D721Med (cell line): ENCODE results near the gene NUAK2.

Source experiments
- DNase-seq: peaks from one replicate; pipeline ENCODE4 v3.0.0; 2011; ENCODE audit warnings: low spot score; ENCODE audit not compliant: insufficient read length
- FAIRE-seq: peaks from 2 replicates; lab custom pipeline; 2011; peaks lifted over from hg19 to GRCh38; lab: Jason Lieb, UNC
- CTCF ChIP-seq: IDR thresholded peaks from 2 replicates; pipeline ENCODE4 v1.5.1; 2012; ENCODE audit warnings: mild to moderate bottlenecking, control low read depth; ENCODE audit not compliant: insufficient read depth; ENCODE audit errors: missing control alignments

NUAK2 gene

GRCh38 chr1:205319081-205320018 lies 2.2 kb downstream of the NUAK2 start:
- DNase-seq (no peak), FAIRE-seq (no peak)
- no peak for TF ChIP-seq CTCF

GRCh38 chr1:205318231-205318991 lies 3.1 kb downstream of the NUAK2 start:
- no peak for DNase-seq

GRCh38 chr1:205317311-205317917 lies 4.1 kb downstream of the NUAK2 start:
- no peak for DNase-seq
- no peak for FAIRE-seq
- TF ChIP-seq CTCF = no peak

More at GRCh38 chr1:205318231-205318991, 3.1 kb downstream of the NUAK2 start:
- no peak for FAIRE-seq
- no peak for TF ChIP-seq CTCF

- DNase-seq (no peak), FAIRE-seq (no peak)
- no peak for TF ChIP-seq CTCF
Measured at GRCh38 chr1:205316161-205316566, 5.4 kb downstream of the NUAK2 start.

GRCh38 chr1:205315008-205315618 lies 6.4 kb downstream of the NUAK2 start:
- FAIRE-seq (no peak), DNase-seq (no peak)
- TF ChIP-seq CTCF = no peak

- DNase-seq (no peak), FAIRE-seq (no peak)
- no peak for TF ChIP-seq CTCF
Measured at GRCh38 chr1:205313563-205314308, 7.8 kb downstream of the NUAK2 start.
